Measurements from ENCODE around the gene NPHS2.

NPHS2 gene

GRCh38 chr1:179591592-179592580 lies 16.1 kb upstream of the NPHS2 start, which contains the start of gene TDRD5:
TDRD5 (plus strand) TSS chr1:179591832; CDS start chr1:179592616, 784 bp downstream.
- no peak within 1 kb of the TSS for H3K4me3 ChIP-seq (ENCODE audit: low read depth, low read length)
- in situ Hi-C loops (cut with HindIII; ENCODE audit: low pct_ligation_motif_present, low sequenced_read_pairs): no loop called here
- DNase-seq: no peak

GRCh38 chr1:179591253-179591591 lies 15.5 kb upstream of the NPHS2 start:
- in situ Hi-C loops (cut with HindIII; ENCODE audit: low pct_ligation_motif_present, low sequenced_read_pairs): no loop called here
- Histone ChIP-seq H3K4me3 (ENCODE audit: low read depth, low read length) (no peak overlapping the region), H3K36me3 (replicated peaks) (no peaks in the 10 kb centered on the region), H3K27me3 (replicated peaks) (peaks cover 19% of the 10 kb centered on the region), H3K27ac (no peak overlapping the region)
- TF ChIP-seq CTCF (IDR thresholded peaks at IDR 0.05; ENCODE audit: low read depth, low read length, missing control alignments): no peak
- no peak for DNase-seq

More at GRCh38 chr1:179591592-179592580, 16.1 kb upstream of the NPHS2 start, which contains the start of gene TDRD5:
- no peak within 1 kb of the TSS for H3K27ac ChIP-seq
- TF ChIP-seq CTCF (IDR thresholded peaks at IDR 0.05; ENCODE audit: low read depth, low read length, missing control alignments): no peak
- peaks cover 14% of the 10 kb centered on the region for H3K27me3 ChIP-seq (replicated peaks)
- H3K36me3 ChIP-seq (replicated peaks): no peaks in the 10 kb centered on the region

- H3K27ac ChIP-seq: no peak overlapping the region
- DNase-seq: no peak
- peaks cover 22% of the 10 kb centered on the region for H3K27me3 ChIP-seq (replicated peaks)
- H3K36me3 ChIP-seq (replicated peaks): no peaks in the 10 kb centered on the region
- H3K4me3 ChIP-seq (ENCODE audit: low read depth, low read length): no peak overlapping the region
- in situ Hi-C loops (cut with HindIII; ENCODE audit: low pct_ligation_motif_present, low sequenced_read_pairs): no loop called here
- no peak for TF ChIP-seq CTCF (IDR thresholded peaks at IDR 0.05; ENCODE audit: low read depth, low read length, missing control alignments)
Observed at GRCh38 chr1:179590671-179591070, 14.9 kb upstream of the NPHS2 start.

GRCh38 chr1:179589509-179589908 lies 13.8 kb upstream of the NPHS2 start:
- Histone ChIP-seq H3K36me3 (replicated peaks) (no peaks in the 10 kb centered on the region), H3K27ac (no peak overlapping the region), H3K4me3 (ENCODE audit: low read depth, low read length) (no peak overlapping the region), H3K27me3 (replicated peaks) (peaks cover 27% of the 10 kb centered on the region)
- no peak for TF ChIP-seq CTCF (IDR thresholded peaks at IDR 0.05; ENCODE audit: low read depth, low read length, missing control alignments)
- no peak for DNase-seq
- in situ Hi-C loops (cut with HindIII; ENCODE audit: low pct_ligation_motif_present, low sequenced_read_pairs): no loop called here

GRCh38 chr1:179588425-179589024 lies 12.8 kb upstream of the NPHS2 start:
- no peak overlapping the region for H3K27ac ChIP-seq
- no peaks in the 10 kb centered on the region for H3K36me3 ChIP-seq (replicated peaks)
- DNase-seq: no peak
- H3K4me3 ChIP-seq (ENCODE audit: low read depth, low read length): no peak overlapping the region
- no peak for TF ChIP-seq CTCF (IDR thresholded peaks at IDR 0.05; ENCODE audit: low read depth, low read length, missing control alignments)
- peaks cover 27% of the 10 kb centered on the region for H3K27me3 ChIP-seq (replicated peaks)
- in situ Hi-C loops (cut with HindIII; ENCODE audit: low pct_ligation_motif_present, low sequenced_read_pairs): no loop called here
